WTC11 (cell line): ENCODE data around the gene SFTPA1. TPM values are rescaled to one million over a fixed set of nuclear protein-coding genes. Genes with fewer than 3 reads are reported as not detected.

Experiments
- ATAC-seq: fragments of 200-7000 bp; cut with Tn5 transposase; 2 replicates; pipeline ENCODE4 v1.10.0; 2021; ENCODE audit warnings: mild to moderate bottlenecking, moderate library complexity
- Bru-seq: library from RNA; stranded (reverse); fragments of 400-500 nt; gene quantifications from one replicate; lab custom pipeline; 2021; lab: Mats Ljungman, UMichigan
- CTCF ChIA-PET: fragments of 300-600 bp; sonication (Branson Sonifier 250); formaldehyde crosslinking; loops from one replicate; lab custom pipeline; 2021; ENCODE audit warnings: antibody characterized with exemption; lab: Charles Lee
- POLR2A ChIA-PET: fragments of 350-600 bp; sonication (Branson Sonifier 250); formaldehyde crosslinking; loops from one replicate; lab custom pipeline; 2021; ENCODE audit warnings: antibody characterized with exemption; lab: Charles Lee
- DNase-seq: peaks from one replicate; pipeline ENCODE4 v3.0.0; 2021; ENCODE audit warnings: low spot score
- H3K27ac Mint-ChIP-seq: 2 replicates; pipeline ENCODE4 v1.8.0; 2021; ENCODE audit warnings: mixed read lengths
- H3K27me3 Mint-ChIP-seq: 2 replicates; pipeline ENCODE4 v1.8.0; 2021; ENCODE audit warnings: low read depth, mild to moderate bottlenecking, moderate library complexity, mixed read lengths
- H3K36me3 Mint-ChIP-seq: 2 replicates; pipeline ENCODE4 v1.8.0; 2021; ENCODE audit warnings: mixed read lengths
- H3K4me1 Mint-ChIP-seq: 2 replicates; pipeline ENCODE4 v1.8.0; 2022; ENCODE audit warnings: mixed read lengths
- H3K4me3 Mint-ChIP-seq: 2 replicates; pipeline ENCODE4 v1.8.0; 2021; ENCODE audit warnings: mild to moderate bottlenecking, moderate library complexity, mixed read lengths
- H3K9me3 Mint-ChIP-seq: 2 replicates; pipeline ENCODE4 v1.8.0; 2021; ENCODE audit warnings: mixed read lengths
- AR ChIP-seq: fragments of 250-450 bp; sonication (Bioruptor Pico); IDR thresholded peaks from 2 replicates; pipeline ENCODE4 v1.9.0; 2021; ENCODE audit warnings: mild to moderate bottlenecking
- ATF1 ChIP-seq: sonication (generic); formaldehyde crosslinking; IDR thresholded peaks from 2 replicates; pipeline ENCODE4 v1.8.1; 2023; ENCODE audit warnings: mild to moderate bottlenecking, moderate library complexity, missing genetic modification reagents
- CREB1 ChIP-seq: sonication (generic); formaldehyde crosslinking; IDR thresholded peaks from 2 replicates; pipeline ENCODE4 v1.8.0; 2023; ENCODE audit warnings: mild to moderate bottlenecking, missing genetic modification reagents
- E2F5 ChIP-seq: sonication (generic); formaldehyde crosslinking; IDR thresholded peaks from 2 replicates; pipeline ENCODE4 v1.8.1; 2022; ENCODE audit warnings: mild to moderate bottlenecking, moderate library complexity, missing genetic modification reagents
- ERG ChIP-seq: fragments of 250-450 bp; sonication (Bioruptor Pico); IDR thresholded peaks from 2 replicates; pipeline ENCODE4 v1.8.0; 2021; ENCODE audit warnings: mild to moderate bottlenecking
- MXD4 ChIP-seq: fragments of 250-450 bp; sonication (Bioruptor Pico); IDR thresholded peaks from 2 replicates; pipeline ENCODE4 v1.8.0; 2021; ENCODE audit warnings: mild to moderate bottlenecking, moderate library complexity, borderline replicate concordance
- NR2C2 ChIP-seq: sonication (generic); formaldehyde crosslinking; IDR thresholded peaks from 2 replicates; pipeline ENCODE4 v1.8.0; 2022; ENCODE audit warnings: mild to moderate bottlenecking, missing genetic modification reagents
- OVOL2 ChIP-seq: fragments of 250-450 bp; sonication (Bioruptor Pico); IDR thresholded peaks from 2 replicates; pipeline ENCODE4 v1.9.0; 2021; ENCODE audit warnings: mild to moderate bottlenecking, borderline replicate concordance
- PRDM15 ChIP-seq: sonication (generic); formaldehyde crosslinking; IDR thresholded peaks from 2 replicates; pipeline ENCODE4 v1.8.0; 2022; ENCODE audit warnings: missing genetic modification reagents
- PREB ChIP-seq: sonication (generic); formaldehyde crosslinking; IDR thresholded peaks from 2 replicates; pipeline ENCODE4 v1.8.1; 2022; ENCODE audit warnings: mild to moderate bottlenecking, missing genetic modification reagents, moderate library complexity, borderline replicate concordance
- RELA ChIP-seq: sonication (generic); formaldehyde crosslinking; IDR thresholded peaks from 2 replicates; pipeline ENCODE4 v1.8.1; 2022; ENCODE audit warnings: missing genetic modification reagents, mild to moderate bottlenecking, borderline replicate concordance
- SMAD4 ChIP-seq: sonication (generic); formaldehyde crosslinking; IDR thresholded peaks from 2 replicates; pipeline ENCODE4 v1.8.0; 2022; ENCODE audit warnings: mild to moderate bottlenecking, missing genetic modification reagents
- SP1 ChIP-seq: sonication (generic); formaldehyde crosslinking; conservative IDR thresholded peaks from 2 replicates; pipeline ENCODE4 v1.8.1; 2022; ENCODE audit warnings: missing genetic modification reagents
- ZNF317 ChIP-seq: sonication (generic); formaldehyde crosslinking; IDR thresholded peaks from 2 replicates; pipeline ENCODE4 v1.8.1; 2023; ENCODE audit warnings: low read depth, mild to moderate bottlenecking, moderate library complexity, missing genetic modification reagents, borderline replicate concordance
- ZNF423 ChIP-seq: fragments of 250-450 bp; sonication (Bioruptor Pico); IDR thresholded peaks from 2 replicates; pipeline ENCODE4 v2.1.2; 2022; ENCODE audit warnings: mild to moderate bottlenecking, moderate library complexity
- ZNF425 ChIP-seq: fragments of 250-450 bp; sonication (Bioruptor Pico); conservative IDR thresholded peaks from 2 replicates; pipeline ENCODE4 v1.9.0; 2021; ENCODE audit warnings: mild to moderate bottlenecking
- ZNF512 ChIP-seq: sonication (generic); formaldehyde crosslinking; IDR thresholded peaks from 2 replicates; pipeline ENCODE4 v1.8.1; 2022; ENCODE audit warnings: missing genetic modification reagents, borderline replicate concordance
- ZSCAN18 ChIP-seq: fragments of 250-450 bp; sonication (Bioruptor Pico); IDR thresholded peaks from 2 replicates; pipeline ENCODE4 v2.1.2; 2022; ENCODE audit warnings: mild to moderate bottlenecking, moderate library complexity
- long read RNA-seq, 3 experiments: library from RNA in 1 of 3; library from capped mRNA in 1 of 3; library from polyadenylated mRNA in 1 of 3; unstranded in 2 of 3; stranded (forward) in 1 of 3; transcript quantifications; one replicate each; pipeline ENCODE4 v2.0.0, GENCODE V29; 2021
- total RNA-seq: library from RNA; stranded (reverse); gene quantifications from 3 replicates; pipeline ENCODE4 v1.2.3, GENCODE V29; 2021

The SFTPA1 gene
- total RNA-seq (3.8 to 7.6 TPM (median 4.4 TPM) in 3 replicates), Bru-seq, nascent RNA (not detected)
- long read RNA-seq, experiment 1: 0 reads
- long read RNA-seq, experiment 2: 0 reads
- long read RNA-seq, experiment 3: 0 reads

GRCh38 chr10:79610601-79611191, at the start of gene SFTPA1:
TSS of gene SFTPA1 (plus strand) at chr10:79610939. CDS start at chr10:79611826, 887 bp downstream.
- Mint-ChIP-seq H3K4me3 (no peak within 1 kb of the TSS), H3K4me1 (peaks cover 4% of the 10 kb centered on the region)
- TF ChIP-seq SMAD4 (CRISPR knock-in tag): no peak
- no peak for TF ChIP-seq ZNF512 (CRISPR knock-in tag)
- no peak for TF ChIP-seq PREB (CRISPR knock-in tag)
- no peak for TF ChIP-seq ATF1 (CRISPR knock-in tag)
- no peak for TF ChIP-seq ZNF425 (CRISPR knock-in tag)
- TF ChIP-seq ZNF423: no peak
- TF ChIP-seq MXD4 (CRISPR knock-in tag): no peak
- TF ChIP-seq ERG (CRISPR knock-in tag): no peak
- no peak for TF ChIP-seq ZNF317 (CRISPR knock-in tag)
- no peak for TF ChIP-seq ZSCAN18 (CRISPR knock-in tag)
- TF ChIP-seq OVOL2 (CRISPR knock-in tag): no peak
- no peak for TF ChIP-seq E2F5 (CRISPR knock-in tag)
- TF ChIP-seq, all 79 proteins: peak for 0
- DNase-seq: no peak
- ChIA-PET POLR2A (no interaction called here), CTCF (no interaction called here)
- H3K27me3 Mint-ChIP-seq: peaks cover 22% of the 10 kb centered on the region
- H3K9me3 Mint-ChIP-seq: no peaks in the 10 kb centered on the region
- H3K27ac Mint-ChIP-seq: no peak within 1 kb of the TSS
- ATAC-seq: no peak
- H3K36me3 Mint-ChIP-seq: no peaks in the 10 kb centered on the region

- ChIA-PET POLR2A (no interaction called here), CTCF (no interaction called here)
- Mint-ChIP-seq H3K27me3 (peaks cover 10% of the 10 kb centered on the region), H3K4me3 (no peak overlapping the region), H3K36me3 (no peaks in the 10 kb centered on the region), H3K4me1 (peaks cover 6% of the 10 kb centered on the region), H3K9me3 (no peaks in the 10 kb centered on the region), H3K27ac (no peak overlapping the region)
- DNase-seq (no peak), ATAC-seq (no peak)
- TF ChIP-seq NR2C2 (CRISPR knock-in tag) (no peak), AR (no peak), SP1 (CRISPR knock-in tag) (no peak), PRDM15 (CRISPR knock-in tag) (no peak), RELA (CRISPR knock-in tag) (no peak), CREB1 (no peak)
Observed at GRCh38 chr10:79561257-79561656, 49.5 kb upstream of the SFTPA1 start.
